ENCODE results near the gene STIP1.

The STIP1 gene

GRCh38 chr11:64185693-64186491 lies at the start of gene STIP1:
Gene STIP1 (plus strand): TSS chr11:64186171. CDS start chr11:64186262, 91 bp downstream.
- peak; percentile 100 for DNase-seq (ENCODE audit: low spot score)

GRCh38 chr11:64136765-64137441 lies 49.1 kb upstream of the STIP1 start:
- no peak for DNase-seq (ENCODE audit: low spot score)

DNA sequence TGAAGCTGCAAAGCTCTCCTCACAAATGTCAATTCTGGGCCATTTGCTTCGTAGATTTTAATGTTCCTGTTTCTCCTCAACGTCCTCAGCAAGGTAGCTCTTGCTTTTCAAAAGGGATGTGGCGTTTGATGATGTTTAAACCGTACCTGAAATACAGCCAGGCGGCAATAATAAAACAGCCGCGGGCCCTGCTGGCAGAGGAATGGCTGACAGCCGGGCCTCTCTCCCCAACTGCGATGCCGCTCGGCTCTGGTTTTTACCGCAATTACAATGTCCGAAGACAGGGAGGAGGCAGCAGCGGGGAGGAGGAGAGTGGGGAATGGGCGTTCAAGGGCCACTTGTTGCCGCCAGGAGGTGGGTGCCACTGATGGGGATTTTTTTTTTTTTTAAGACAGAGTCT lies 47.6 kb upstream of the STIP1 start:
- DNase-seq (ENCODE audit: low spot score) = no peak

GRCh38 chr11:64139049-64139448 lies 46.9 kb upstream of the STIP1 start:
- no peak for DNase-seq (ENCODE audit: low spot score)

DNA sequence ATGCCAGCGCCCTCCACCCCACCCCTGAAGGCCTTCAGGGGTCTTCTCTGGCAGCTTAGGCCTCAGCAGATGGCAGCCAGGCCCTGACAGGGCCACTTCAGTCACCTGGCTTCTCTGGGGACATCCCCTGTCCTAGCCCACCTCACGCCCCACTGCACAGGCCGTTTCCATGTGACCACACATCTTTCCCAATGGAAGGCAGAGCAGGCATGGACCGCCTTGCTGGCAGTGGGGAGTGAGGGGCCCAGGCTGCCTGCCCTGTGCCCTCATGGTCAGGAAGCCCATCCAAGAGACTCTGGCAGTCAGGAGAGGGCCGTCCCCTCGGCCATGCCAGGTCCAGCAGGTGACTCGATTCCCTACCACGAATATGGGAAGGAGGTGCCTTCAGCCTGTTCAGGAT lies 45.9 kb upstream of the STIP1 start:
- DNase-seq (ENCODE audit: low spot score) = no peak

DNA sequence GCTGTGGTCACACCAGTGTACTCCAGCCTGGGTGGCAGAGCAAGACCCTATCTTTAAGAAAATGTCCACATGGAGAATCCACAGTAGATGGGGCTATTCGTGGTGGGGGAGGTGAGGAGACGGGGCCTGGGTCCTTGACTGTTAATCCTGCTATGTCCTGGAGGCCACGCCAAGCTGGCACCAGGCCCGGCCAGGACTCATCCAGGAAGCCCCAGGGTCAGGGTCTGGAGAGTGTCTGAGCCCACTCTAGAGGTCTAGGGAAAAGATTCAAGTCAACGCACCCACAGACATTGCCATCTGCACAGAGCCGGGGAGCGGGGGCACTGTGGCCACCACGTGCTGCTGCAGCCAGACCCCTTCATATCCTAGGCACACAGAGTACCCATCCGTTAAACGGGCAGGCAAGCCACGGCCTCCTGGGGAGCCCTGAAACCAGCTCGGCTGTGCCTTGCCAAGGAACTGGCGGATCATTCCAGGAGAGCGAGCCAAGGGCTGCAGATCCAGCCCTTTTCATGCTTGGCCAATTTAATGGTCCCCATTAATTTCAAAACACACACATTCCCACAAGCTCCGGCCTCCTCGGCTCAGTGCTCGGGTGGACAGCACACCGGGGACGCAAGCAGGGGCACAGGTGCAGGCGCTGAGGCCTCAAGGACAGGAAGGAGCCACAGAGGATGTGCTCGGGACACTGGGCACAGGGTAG lies 44.7 kb upstream of the STIP1 start:
- DNase-seq (ENCODE audit: low spot score) = no peak

GRCh38 chr11:64144587-64145472 lies 41.1 kb upstream of the STIP1 start:
- DNase-seq (ENCODE audit: low spot score) = no peak

DNA sequence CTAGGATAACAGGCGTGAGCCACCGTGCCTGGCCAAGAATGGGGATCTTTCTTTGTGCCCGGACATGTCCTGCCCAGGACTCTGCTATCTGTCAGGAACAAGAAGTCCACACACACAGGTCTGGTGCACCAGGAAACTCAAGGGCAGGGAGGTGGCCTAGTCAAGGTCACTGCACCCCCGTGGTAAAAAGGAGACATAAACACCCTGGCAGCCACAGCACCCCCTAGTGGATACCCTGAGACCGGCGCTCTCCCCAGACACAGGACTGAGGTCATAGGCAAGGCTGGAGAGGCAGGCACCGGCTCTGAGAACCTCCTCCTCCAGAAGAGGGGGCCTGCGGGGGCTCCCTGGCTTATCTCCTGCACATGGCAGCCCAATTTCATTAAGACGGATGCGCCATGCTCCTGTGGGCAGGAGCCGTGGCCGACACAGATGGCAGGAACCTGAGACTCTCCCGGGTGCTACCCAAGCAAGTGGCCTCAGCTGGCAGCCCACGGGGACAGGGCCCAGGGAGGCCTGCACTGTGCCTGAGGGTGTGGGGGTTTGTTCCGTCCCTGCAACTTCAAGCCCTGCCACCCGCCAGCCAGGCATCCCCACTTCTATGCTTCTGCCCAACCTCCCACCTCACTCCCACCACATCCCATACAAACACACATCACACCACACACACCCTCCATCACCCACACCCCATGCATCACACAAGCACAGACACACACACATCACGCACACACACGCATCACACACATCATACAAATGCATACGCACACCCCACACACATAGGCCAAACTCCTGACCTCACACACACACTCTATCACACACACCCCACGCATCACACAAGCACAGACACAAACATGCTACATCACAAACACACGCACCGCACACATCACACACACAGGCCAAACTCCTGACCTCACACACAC lies 39.7 kb upstream of the STIP1 start:
- DNase-seq (ENCODE audit: low spot score) = peak; percentile 59

- DNase-seq (ENCODE audit: low spot score) = peak; percentile 82
These were observed 37.6 kb upstream of the STIP1 start for GRCh38 chr11:64148226-64148916.

- no peak for DNase-seq (ENCODE audit: low spot score)
These were observed 36.9 kb upstream of the STIP1 start for GRCh38 chr11:64148917-64149617.

DNA sequence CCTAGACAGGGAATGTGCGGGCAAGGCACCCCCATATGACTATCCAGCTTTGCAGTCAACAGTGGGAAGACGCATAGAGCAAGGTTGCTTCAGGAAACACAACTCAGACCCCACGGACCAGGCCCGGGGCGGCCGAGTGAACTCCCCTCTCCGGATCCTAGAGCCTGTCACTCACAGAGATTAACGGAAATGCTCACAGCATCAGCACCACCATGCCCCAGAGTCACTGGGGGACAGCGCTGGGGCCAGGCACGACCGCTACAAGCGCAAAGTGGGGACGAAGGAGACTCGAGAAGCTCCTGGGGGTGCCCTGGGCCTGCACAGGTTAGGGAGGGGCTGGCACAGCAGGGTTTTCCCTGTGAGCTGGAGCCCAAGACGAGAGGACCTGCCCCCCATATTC lies 35.9 kb upstream of the STIP1 start:
- DNase-seq (ENCODE audit: low spot score) = no peak

GRCh38 chr11:64150481-64151239 lies 35.3 kb upstream of the STIP1 start:
- DNase-seq (ENCODE audit: low spot score) = no peak

DNA sequence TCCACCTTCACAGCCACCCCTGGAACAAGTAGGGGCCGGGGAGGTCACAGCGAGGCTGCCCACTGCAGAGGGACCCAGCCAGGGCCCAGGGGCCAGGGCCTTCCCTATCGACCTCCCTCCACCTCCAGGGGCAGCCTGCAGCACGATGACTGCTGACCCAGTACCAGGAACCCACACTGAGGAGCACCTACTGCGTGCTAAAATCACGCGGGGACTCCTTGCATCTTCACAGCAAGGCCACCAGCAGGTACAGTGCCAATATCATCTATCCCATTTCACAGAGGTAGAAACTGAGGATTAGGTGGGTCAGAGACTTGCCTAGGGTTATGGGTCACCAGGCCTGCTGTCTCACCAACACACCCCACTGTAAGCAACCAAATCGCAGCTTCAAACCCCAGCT lies 34.6 kb upstream of the STIP1 start:
- DNase-seq (ENCODE audit: low spot score) = no peak

- DNase-seq (ENCODE audit: low spot score) = peak; percentile 95
These were observed 32.9 kb upstream of the STIP1 start for GRCh38 chr11:64152841-64153691.

DNA sequence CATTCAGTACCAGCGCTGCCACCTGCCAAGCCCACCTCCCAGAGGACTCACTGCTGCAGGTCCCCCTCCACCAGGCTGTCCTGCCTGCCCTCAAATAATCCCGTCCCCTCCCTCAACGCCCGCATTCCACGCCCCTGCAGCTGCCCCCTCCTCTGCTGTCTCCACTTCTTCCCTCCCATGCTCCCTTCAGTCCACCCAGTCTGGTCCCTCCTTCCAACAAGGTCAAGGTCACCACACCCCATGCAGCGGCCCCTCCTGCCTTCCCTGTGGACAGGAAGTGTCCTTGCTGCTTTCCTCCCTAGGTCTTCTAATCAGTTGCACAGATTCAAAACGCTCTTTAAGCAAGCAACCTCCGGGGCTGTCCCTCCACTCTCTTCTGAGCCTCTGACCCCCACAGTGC lies 32.2 kb upstream of the STIP1 start:
- DNase-seq (ENCODE audit: low spot score) = no peak

- no peak for DNase-seq (ENCODE audit: low spot score)
These were observed 29.5 kb upstream of the STIP1 start for GRCh38 chr11:64156235-64157011.

Measured in AG08395 (cell line).